Lung (tissue), 12 donors: Measurements from ENCODE around the gene UHRF2. TPM values are rescaled to one million over a fixed set of nuclear protein-coding genes. Genes with fewer than 3 reads are reported as not detected.

Experiments
- ATAC-seq: fragments of 200-7000 bp; cut with Tn5 transposase; one replicate; pipeline ENCODE4 v1.9.1; 2020; ENCODE audit warnings: moderate number of reproducible peaks; ENCODE audit not compliant: insufficient read depth, low FRiP score
- DNase-seq, 3 donors: peaks; one replicate each; pipeline ENCODE4 v3.0.0-alpha.2; 2013 to 2017
- H3K27ac ChIP-seq, 2 donors: one replicate each; pipeline ENCODE4 v1.5.1; 2013; ENCODE audit warnings: mild to moderate bottlenecking in 2 of 2, moderate library complexity in 2 of 2, control low read depth in 1 of 2, inconsistent platforms in 1 of 2, low read depth in 1 of 2, low read length in 1 of 2
- H3K27me3 ChIP-seq, 3 donors: one replicate each; pipeline ENCODE4 v1.5.1; 2013; ENCODE audit warnings: low read length in 2 of 3; ENCODE audit not compliant: control insufficient read depth in 3 of 3, insufficient read depth in 3 of 3
- H3K36me3 ChIP-seq, 4 donors: one replicate each; pipeline ENCODE4 v1.5.1; 2013; ENCODE audit warnings: low read length in 4 of 4, mild to moderate bottlenecking in 1 of 4, moderate library complexity in 1 of 4; ENCODE audit not compliant: control insufficient read depth in 4 of 4, insufficient read depth in 4 of 4
- H3K4me1 ChIP-seq, 5 donors: one replicate each; pipeline ENCODE4 v1.5.1; 2013; ENCODE audit warnings: low read length in 5 of 5, mild to moderate bottlenecking in 2 of 5, moderate library complexity in 1 of 5; ENCODE audit not compliant: control insufficient read depth in 5 of 5, insufficient read depth in 5 of 5
- H3K4me3 ChIP-seq: one replicate; pipeline ENCODE4 v1.5.1; 2013; ENCODE audit warnings: mild to moderate bottlenecking, control low read depth, moderate library complexity
- H3K9ac ChIP-seq, 2 donors: one replicate each; pipeline ENCODE4 v1.5.1; 2013; ENCODE audit warnings: low read length in 2 of 2, control low read depth in 1 of 2; ENCODE audit not compliant: insufficient read depth in 1 of 2
- H3K9me3 ChIP-seq, 4 donors: one replicate each; pipeline ENCODE4 v1.5.1; 2013; ENCODE audit warnings: low read length in 3 of 4, mild to moderate bottlenecking in 1 of 4, moderate library complexity in 1 of 4; ENCODE audit not compliant: control insufficient read depth in 4 of 4, insufficient read depth in 3 of 4
- CTCF ChIP-seq: IDR thresholded peaks from 2 replicates; pipeline ENCODE4 v1.5.1; 2012; ENCODE audit warnings: mild to moderate bottlenecking; ENCODE audit errors: control extremely low read depth, extremely low read depth
- WGBS, 2 donors: extraction: QIAGEN DNeasy Blood & Tissue Kit; methylation state at CpG; one replicate each; pipeline ENCODE4 v1.1.7; 2013; 5-methylcytosine and 5-hydroxymethylcytosine counted together
- polyA plus RNA-seq, 2 donors: library from polyadenylated mRNA; stranded (reverse); fragments of 200-250 nt; gene quantifications; one replicate each; pipeline ENCODE4 v1.2.1, GENCODE V29; 2013
- total RNA-seq, 2 donors: library from RNA; depleted of rRNA in 1 of 2; stranded (reverse); fragments of >200 nt in 1 of 2; gene quantifications; one replicate each; pipeline ENCODE4 v1.2.1, GENCODE V29; 2014 to 2021
- donor health status: control.
- donor health status: control.
- donor health status: Bipolar disorder and iron deficiency.
- donor health status: healthy.
- donor health status: DM: yes; HTN: yes; CAD: no.

Gene UHRF2
- total and polyA plus RNA-seq, 4 donors: 13.4 to 108 (median 22.1) TPM

GRCh38 chr9:6408320-6408719 is 4.7 kb upstream of the UHRF2 start:
- Histone ChIP-seq H3K9ac (no peak overlapping the region), H3K4me1 (peaks cover 0 to 2% (median 0%) of the 10 kb centered on the region in 5 donors), H3K27me3 (peaks cover 0 to 2% (median 0%) of the 10 kb centered on the region in 3 donors), H3K4me3 (no peak overlapping the region), H3K36me3 (peaks cover 0 to under 1% (median 0%) of the 10 kb centered on the region in 4 donors), H3K27ac (no peak overlapping the region), H3K9me3 (no peaks in the 10 kb centered on the region)
- DNase-seq (no peak), ATAC-seq (no peak)
- 89 to 91% methylated on average over 8 of the region's 8 CpGs for WGBS, 2 donors
- no peak for TF ChIP-seq CTCF

DNA sequence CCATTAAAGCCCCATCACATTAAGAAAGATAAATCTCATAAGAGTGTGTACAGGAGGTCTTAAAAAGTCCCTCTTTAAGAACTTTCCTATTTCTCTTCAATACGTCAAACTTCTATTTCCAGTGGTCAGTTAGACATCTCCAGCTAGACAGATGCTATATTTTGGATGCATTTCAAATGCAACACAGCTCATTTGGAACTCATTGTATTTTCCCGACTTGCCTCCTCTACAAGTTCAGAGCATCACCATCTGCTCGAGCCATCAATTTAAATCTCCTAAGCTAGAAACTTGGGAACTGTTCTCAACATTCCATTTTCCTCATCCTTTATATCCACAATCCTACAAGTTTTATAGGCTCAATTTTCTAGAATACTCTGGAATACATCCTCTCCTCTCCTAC is 3.2 kb upstream of the UHRF2 start:
- ATAC-seq (no peak), DNase-seq (peak in 1 of 3 donors; percentile 24)
- H3K4me1 ChIP-seq: peaks cover 0 to 6% (median 4%) of the 10 kb centered on the region in 5 donors
- no peak for TF ChIP-seq CTCF
- H3K4me3 ChIP-seq: no peak overlapping the region
- no peaks in the 10 kb centered on the region for H3K9me3 ChIP-seq
- H3K27me3 ChIP-seq: peaks cover 0 to 2% (median 0%) of the 10 kb centered on the region in 3 donors
- 77 to 85% methylated on average over 3 of the region's 3 CpGs for WGBS, 2 donors
- H3K27ac ChIP-seq: no peak overlapping the region
- no peak overlapping the region for H3K9ac ChIP-seq
- H3K36me3 ChIP-seq: peaks cover 0 to 7% (median 0%) of the 10 kb centered on the region in 4 donors

- Histone ChIP-seq H3K9ac (no peak overlapping the region), H3K9me3 (no peaks in the 10 kb centered on the region), H3K4me3 (no peak overlapping the region), H3K27ac (no peak overlapping the region), H3K36me3 (peaks cover 0 to 7% (median 2%) of the 10 kb centered on the region in 4 donors), H3K4me1 (peaks cover 0 to 13% (median 4%) of the 10 kb centered on the region in 5 donors), H3K27me3 (peaks cover 0 to 2% (median 0%) of the 10 kb centered on the region in 3 donors)
- no peak for TF ChIP-seq CTCF
- 73 to 85% methylated on average over 4 of the region's 4 CpGs for WGBS, 2 donors
- no peak for ATAC-seq
- no peak for DNase-seq
Observed at GRCh38 chr9:6410633-6411032, 2.4 kb upstream of the UHRF2 start.
